GM12878 (cell line): Measurements from ENCODE around the gene TMEM236. TPM values are rescaled to one million over a fixed set of nuclear protein-coding genes. Genes with fewer than 3 reads are reported as not detected.

Source experiments
- KAT2A ChIP-seq: conservative IDR thresholded peaks from 2 replicates; pipeline ENCODE4 v1.6.1; 2011; ENCODE audit warnings: low read depth, low read length; ENCODE audit not compliant: control insufficient read depth
- NRF1 ChIP-seq: conservative IDR thresholded peaks from 2 replicates; pipeline ENCODE4 v1.6.1; 2011; ENCODE audit warnings: mild to moderate bottlenecking, low read depth, low read length, improper control_type of control experiment
- RBBP5 ChIP-seq: fragments of 200-600 bp; sonication (generic); conservative IDR thresholded peaks from 2 replicates; pipeline ENCODE4 v1.6.1; 2016
- RUNX3 ChIP-seq: IDR thresholded peaks from 2 replicates; pipeline ENCODE4 v1.6.1; 2012; ENCODE audit warnings: low read length, inconsistent platforms
- SREBF2 ChIP-seq: IDR thresholded peaks from 2 replicates; pipeline ENCODE4 v1.6.1; 2012; ENCODE audit warnings: mild to moderate bottlenecking, low read length
- STAT1 ChIP-seq: fragments of 450-650 bp; conservative IDR thresholded peaks from 2 replicates; pipeline ENCODE4 v1.6.1; 2014; ENCODE audit warnings: antibody characterized with exemption, mild to moderate bottlenecking
- TBL1XR1 ChIP-seq: IDR thresholded peaks from 2 replicates; pipeline ENCODE4 v1.6.1; 2012; ENCODE audit warnings: low read depth, low read length, improper control_type of control experiment
- ZNF24 ChIP-seq: fragments of 450-650 bp; IDR thresholded peaks from 2 replicates; pipeline ENCODE4 v1.6.1; 2017; ENCODE audit warnings: antibody characterized with exemption, mild to moderate bottlenecking
- polyA plus RNA-seq, 11 experiments: library from polyadenylated mRNA; depleted of rRNA in 4 of 11; unstranded in 6 of 11; stranded (reverse) in 5 of 11; fragments of >200 nt; fragmentation: Nextera tagmentation in 4 of 11; fragmentation: Illumina TruSeq in 1 of 11; extraction: Ambion mirVana in 4 of 11; extraction: Trizol in 1 of 11; gene quantifications; 1 replicate in 1 of 11; 2 replicates in 10 of 11; pipeline versions ENCODE4 v1.2.1 to v1.2.3, GENCODE V29; 2011 to 2016; ENCODE audit warnings: inconsistent platforms in 2 of 11, missing spikeins in 2 of 11, low read depth in 1 of 11
- total RNA-seq, 4 experiments: library from RNA; depleted of rRNA in 3 of 4; stranded (reverse); fragments of >200 nt in 3 of 4; fragmentation: Illumina TruSeq in 1 of 4; extraction: Trizol in 1 of 4; gene quantifications; 2 replicates each; pipeline versions ENCODE4 v1.2.1 to v1.2.3, GENCODE V29; 2013 to 2021
- TF ChIP-seq, protein P1 (sequence below): IDR thresholded peaks from 2 replicates; pipeline ENCODE4 v1.6.1; 2011; ENCODE audit warnings: borderline replicate concordance, low read depth, mild to moderate bottlenecking, moderate library complexity, low read length; ENCODE audit not compliant: insufficient read depth, poor library complexity, severe bottlenecking
- TF ChIP-seq, protein P2 (sequence below), 3 experiments: IDR thresholded peaks in 2 of 3; conservative IDR thresholded peaks in 1 of 3; 2 replicates each; pipeline ENCODE4 v1.5.1; 2011; ENCODE audit warnings: low read depth in 3 of 3, low read length in 3 of 3, mild to moderate bottlenecking in 3 of 3, control low read depth in 2 of 3, moderate library complexity in 2 of 3, inconsistent platforms in 1 of 3, mixed read lengths in 1 of 3; ENCODE audit not compliant: control insufficient read depth in 2 of 3, insufficient read depth in 1 of 3; ENCODE audit errors: extremely low read depth in 1 of 3
- TF ChIP-seq, protein P3 (sequence below): fragments of 150-350 bp; IDR thresholded peaks from 2 replicates; pipeline ENCODE4 v1.6.1; 2016; ENCODE audit warnings: low read depth, low read length
- TF ChIP-seq, protein P4 (sequence below): IDR thresholded peaks from 2 replicates; pipeline ENCODE4 v1.6.1; 2011; ENCODE audit warnings: mild to moderate bottlenecking, low read depth, low read length, moderate library complexity; ENCODE audit not compliant: insufficient replicate concordance
- TF ChIP-seq, protein P5 (sequence below): fragments of 450-650 bp; IDR thresholded peaks from 2 replicates; pipeline ENCODE4 v1.6.1; 2014; ENCODE audit warnings: mild to moderate bottlenecking
- TF ChIP-seq, protein P6 (sequence below): fragments of 450-650 bp; IDR thresholded peaks from 2 replicates; pipeline ENCODE4 v1.6.1; 2016; ENCODE audit warnings: mild to moderate bottlenecking, moderate library complexity, borderline replicate concordance

Gene TMEM236
- total and polyA plus RNA-seq, 10 of the 15 experiments (the other 5 are each of a cell fraction or from before 2014, with no cell fraction given) = 0.03 TPM; not detected in 9

DNA sequence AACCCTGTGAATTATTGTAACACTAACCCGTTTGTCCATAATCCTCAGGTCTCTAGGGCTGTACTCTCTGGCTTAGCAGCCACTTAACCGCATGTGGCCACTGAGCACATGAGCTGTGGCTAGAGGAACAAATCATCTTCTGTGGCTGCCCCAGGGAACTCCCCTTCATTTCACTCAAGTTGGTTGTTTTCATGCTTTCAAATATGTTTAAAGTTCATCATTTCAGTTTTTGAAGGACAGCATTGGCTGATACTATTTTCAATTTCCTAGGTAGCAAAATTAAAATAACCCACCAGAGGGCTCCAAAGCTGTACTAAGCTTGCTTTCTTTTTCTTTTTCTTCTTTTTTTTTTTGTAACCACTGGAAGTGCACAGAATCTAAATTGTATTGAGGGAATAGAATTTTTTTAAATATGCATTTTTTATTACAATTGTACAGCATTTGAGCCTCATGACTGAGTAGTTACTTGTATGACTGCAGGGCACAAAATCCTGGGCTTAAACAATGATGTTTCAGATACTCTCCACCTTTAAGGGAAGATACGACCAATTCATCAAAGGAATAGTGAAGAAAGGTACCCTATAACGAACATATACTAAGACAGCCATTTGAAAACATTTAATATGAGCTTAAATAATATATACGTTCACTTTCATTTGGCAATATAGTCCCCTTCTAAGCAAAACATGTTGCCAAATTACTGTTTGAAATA is 95.7 kb downstream of the TMEM236 start (continued):
- TF ChIP-seq RUNX3 (0 out of 2 replicates have a peak, but pooled peaks have one; percentile 37), TBL1XR1 (no peak), KAT2A (no peak), SREBF2 (no peak), STAT1 (no peak), NRF1 (no peak), ZNF24 (no peak), RBBP5 (no peak)
- TF ChIP-seq, protein P1, sequence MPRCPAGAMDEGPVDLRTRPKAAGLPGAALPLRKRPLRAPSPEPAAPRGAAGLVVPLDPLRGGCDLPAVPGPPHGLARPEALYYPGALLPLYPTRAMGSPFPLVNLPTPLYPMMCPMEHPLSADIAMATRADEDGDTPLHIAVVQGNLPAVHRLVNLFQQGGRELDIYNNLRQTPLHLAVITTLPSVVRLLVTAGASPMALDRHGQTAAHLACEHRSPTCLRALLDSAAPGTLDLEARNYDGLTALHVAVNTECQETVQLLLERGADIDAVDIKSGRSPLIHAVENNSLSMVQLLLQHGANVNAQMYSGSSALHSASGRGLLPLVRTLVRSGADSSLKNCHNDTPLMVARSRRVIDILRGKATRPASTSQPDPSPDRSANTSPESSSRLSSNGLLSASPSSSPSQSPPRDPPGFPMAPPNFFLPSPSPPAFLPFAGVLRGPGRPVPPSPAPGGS = no peak
- TF ChIP-seq, protein P2, sequence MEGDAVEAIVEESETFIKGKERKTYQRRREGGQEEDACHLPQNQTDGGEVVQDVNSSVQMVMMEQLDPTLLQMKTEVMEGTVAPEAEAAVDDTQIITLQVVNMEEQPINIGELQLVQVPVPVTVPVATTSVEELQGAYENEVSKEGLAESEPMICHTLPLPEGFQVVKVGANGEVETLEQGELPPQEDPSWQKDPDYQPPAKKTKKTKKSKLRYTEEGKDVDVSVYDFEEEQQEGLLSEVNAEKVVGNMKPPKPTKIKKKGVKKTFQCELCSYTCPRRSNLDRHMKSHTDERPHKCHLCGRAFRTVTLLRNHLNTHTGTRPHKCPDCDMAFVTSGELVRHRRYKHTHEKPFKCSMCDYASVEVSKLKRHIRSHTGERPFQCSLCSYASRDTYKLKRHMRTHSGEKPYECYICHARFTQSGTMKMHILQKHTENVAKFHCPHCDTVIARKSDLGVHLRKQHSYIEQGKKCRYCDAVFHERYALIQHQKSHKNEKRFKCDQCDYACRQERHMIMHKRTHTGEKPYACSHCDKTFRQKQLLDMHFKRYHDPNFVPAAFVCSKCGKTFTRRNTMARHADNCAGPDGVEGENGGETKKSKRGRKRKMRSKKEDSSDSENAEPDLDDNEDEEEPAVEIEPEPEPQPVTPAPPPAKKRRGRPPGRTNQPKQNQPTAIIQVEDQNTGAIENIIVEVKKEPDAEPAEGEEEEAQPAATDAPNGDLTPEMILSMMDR (IDR thresholded peaks at IDR 0.05 in 2 of 3, conservative IDR thresholded peaks at IDR 0.05 in 1 of 3; ENCODE audit: control insufficient read depth in 2 of 3, extremely low read depth in 1 of 3, insufficient read depth in 1 of 3, low read depth in 3 of 3, low read length in 3 of 3) = peak; percentile 14 to 53 (median 38); a peak in 4 of 6 replicates
- TF ChIP-seq, protein P3, sequence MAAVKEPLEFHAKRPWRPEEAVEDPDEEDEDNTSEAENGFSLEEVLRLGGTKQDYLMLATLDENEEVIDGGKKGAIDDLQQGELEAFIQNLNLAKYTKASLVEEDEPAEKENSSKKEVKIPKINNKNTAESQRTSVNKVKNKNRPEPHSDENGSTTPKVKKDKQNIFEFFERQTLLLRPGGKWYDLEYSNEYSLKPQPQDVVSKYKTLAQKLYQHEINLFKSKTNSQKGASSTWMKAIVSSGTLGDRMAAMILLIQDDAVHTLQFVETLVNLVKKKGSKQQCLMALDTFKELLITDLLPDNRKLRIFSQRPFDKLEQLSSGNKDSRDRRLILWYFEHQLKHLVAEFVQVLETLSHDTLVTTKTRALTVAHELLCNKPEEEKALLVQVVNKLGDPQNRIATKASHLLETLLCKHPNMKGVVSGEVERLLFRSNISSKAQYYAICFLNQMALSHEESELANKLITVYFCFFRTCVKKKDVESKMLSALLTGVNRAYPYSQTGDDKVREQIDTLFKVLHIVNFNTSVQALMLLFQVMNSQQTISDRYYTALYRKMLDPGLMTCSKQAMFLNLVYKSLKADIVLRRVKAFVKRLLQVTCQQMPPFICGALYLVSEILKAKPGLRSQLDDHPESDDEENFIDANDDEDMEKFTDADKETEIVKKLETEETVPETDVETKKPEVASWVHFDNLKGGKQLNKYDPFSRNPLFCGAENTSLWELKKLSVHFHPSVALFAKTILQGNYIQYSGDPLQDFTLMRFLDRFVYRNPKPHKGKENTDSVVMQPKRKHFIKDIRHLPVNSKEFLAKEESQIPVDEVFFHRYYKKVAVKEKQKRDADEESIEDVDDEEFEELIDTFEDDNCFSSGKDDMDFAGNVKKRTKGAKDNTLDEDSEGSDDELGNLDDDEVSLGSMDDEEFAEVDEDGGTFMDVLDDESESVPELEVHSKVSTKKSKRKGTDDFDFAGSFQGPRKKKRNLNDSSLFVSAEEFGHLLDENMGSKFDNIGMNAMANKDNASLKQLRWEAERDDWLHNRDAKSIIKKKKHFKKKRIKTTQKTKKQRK = no peak
- TF ChIP-seq, protein P4, sequence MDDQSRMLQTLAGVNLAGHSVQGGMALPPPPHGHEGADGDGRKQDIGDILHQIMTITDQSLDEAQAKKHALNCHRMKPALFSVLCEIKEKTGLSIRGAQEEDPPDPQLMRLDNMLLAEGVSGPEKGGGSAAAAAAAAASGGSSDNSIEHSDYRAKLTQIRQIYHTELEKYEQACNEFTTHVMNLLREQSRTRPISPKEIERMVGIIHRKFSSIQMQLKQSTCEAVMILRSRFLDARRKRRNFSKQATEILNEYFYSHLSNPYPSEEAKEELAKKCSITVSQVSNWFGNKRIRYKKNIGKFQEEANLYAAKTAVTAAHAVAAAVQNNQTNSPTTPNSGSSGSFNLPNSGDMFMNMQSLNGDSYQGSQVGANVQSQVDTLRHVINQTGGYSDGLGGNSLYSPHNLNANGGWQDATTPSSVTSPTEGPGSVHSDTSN = no peak
- TF ChIP-seq, protein P5, sequence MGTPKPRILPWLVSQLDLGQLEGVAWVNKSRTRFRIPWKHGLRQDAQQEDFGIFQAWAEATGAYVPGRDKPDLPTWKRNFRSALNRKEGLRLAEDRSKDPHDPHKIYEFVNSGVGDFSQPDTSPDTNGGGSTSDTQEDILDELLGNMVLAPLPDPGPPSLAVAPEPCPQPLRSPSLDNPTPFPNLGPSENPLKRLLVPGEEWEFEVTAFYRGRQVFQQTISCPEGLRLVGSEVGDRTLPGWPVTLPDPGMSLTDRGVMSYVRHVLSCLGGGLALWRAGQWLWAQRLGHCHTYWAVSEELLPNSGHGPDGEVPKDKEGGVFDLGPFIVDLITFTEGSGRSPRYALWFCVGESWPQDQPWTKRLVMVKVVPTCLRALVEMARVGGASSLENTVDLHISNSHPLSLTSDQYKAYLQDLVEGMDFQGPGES = no peak
- TF ChIP-seq, protein P6, sequence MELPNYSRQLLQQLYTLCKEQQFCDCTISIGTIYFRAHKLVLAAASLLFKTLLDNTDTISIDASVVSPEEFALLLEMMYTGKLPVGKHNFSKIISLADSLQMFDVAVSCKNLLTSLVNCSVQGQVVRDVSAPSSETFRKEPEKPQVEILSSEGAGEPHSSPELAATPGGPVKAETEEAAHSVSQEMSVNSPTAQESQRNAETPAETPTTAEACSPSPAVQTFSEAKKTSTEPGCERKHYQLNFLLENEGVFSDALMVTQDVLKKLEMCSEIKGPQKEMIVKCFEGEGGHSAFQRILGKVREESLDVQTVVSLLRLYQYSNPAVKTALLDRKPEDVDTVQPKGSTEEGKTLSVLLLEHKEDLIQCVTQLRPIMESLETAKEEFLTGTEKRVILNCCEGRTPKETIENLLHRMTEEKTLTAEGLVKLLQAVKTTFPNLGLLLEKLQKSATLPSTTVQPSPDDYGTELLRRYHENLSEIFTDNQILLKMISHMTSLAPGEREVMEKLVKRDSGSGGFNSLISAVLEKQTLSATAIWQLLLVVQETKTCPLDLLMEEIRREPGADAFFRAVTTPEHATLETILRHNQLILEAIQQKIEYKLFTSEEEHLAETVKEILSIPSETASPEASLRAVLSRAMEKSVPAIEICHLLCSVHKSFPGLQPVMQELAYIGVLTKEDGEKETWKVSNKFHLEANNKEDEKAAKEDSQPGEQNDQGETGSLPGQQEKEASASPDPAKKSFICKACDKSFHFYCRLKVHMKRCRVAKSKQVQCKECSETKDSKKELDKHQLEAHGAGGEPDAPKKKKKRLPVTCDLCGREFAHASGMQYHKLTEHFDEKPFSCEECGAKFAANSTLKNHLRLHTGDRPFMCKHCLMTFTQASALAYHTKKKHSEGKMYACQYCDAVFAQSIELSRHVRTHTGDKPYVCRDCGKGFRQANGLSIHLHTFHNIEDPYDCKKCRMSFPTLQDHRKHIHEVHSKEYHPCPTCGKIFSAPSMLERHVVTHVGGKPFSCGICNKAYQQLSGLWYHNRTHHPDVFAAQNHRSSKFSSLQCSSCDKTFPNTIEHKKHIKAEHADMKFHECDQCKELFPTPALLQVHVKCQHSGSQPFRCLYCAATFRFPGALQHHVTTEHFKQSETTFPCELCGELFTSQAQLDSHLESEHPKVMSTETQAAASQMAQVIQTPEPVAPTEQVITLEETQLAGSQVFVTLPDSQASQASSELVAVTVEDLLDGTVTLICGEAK = no peak
